Prostate gland (tissue), 2 donors: ENCODE data around the gene NUP133.

Source experiments
- CTCF ChIP-seq, 4 experiments: fragments of 200-600 bp in 2 of 4; fragments of 450-650 bp in 2 of 4; sonication (generic) in 2 of 4; IDR thresholded peaks; 1 replicate in 3 of 4; 2 replicates in 1 of 4; pipeline ENCODE4 v1.5.1; 2016 to 2019; ENCODE audit warnings: antibody characterized with exemption in 4 of 4, mild to moderate bottlenecking in 2 of 4, moderate library complexity in 2 of 4
- POLR2A ChIP-seq: fragments of 450-650 bp; IDR thresholded peaks from one replicate; pipeline ENCODE4 v1.6.1; 2016; ENCODE audit warnings: antibody characterized with exemption, mild to moderate bottlenecking

GRCh38 chr1:229409616-229410369 lies 98.3 kb downstream of the NUP133 start:
- TF ChIP-seq CTCF (IDR thresholded peaks at IDR 0.05) (no peak), POLR2A (no peak)
